NCI-H345 treated with DMSO at 0.1 percent for 48 hours (cell line): Measurements from ENCODE around the gene PARVA.
"Not testable (repeated sequence)": the region's sequence is repeated elsewhere in the genome, so short reads cannot be mapped to it uniquely, and the experiment has no call there.

Experiments used
- DNase-seq: peaks from one replicate; lab custom pipeline; 2025; ENCODE audit not compliant: unreplicated experiment; lab: John Stamatoyannopoulos, UW

PARVA gene

GRCh38 chr11:12496181-12497025 lies 119.0 kb downstream of the PARVA start:
- no peak for DNase-seq

GRCh38 chr11:12497431-12497830 lies 120.1 kb downstream of the PARVA start:
- DNase-seq: no peak

DNA sequence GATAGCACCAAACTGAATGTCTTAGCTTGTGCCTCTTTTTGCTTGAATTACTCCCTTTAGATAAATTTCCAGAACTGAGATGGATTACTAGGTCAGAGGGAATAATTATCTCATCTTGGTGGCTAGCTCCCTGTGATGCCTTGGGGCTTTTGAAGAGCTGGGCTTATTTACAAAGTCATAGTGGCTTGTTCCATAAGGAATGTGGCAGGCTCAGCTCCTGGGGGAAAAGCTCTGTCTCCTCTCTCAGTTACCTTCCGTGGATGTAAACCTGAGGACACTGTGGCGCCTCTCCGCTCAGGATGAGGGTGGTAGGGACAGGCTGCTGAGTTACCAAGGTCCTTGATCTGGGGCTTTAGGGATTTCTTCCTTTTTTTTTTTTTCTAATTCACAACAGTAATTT lies 121.7 kb downstream of the PARVA start:
- DNase-seq: no peak

- no peak for DNase-seq
These were observed 124.7 kb downstream of the PARVA start for GRCh38 chr11:12502046-12502445.

DNA sequence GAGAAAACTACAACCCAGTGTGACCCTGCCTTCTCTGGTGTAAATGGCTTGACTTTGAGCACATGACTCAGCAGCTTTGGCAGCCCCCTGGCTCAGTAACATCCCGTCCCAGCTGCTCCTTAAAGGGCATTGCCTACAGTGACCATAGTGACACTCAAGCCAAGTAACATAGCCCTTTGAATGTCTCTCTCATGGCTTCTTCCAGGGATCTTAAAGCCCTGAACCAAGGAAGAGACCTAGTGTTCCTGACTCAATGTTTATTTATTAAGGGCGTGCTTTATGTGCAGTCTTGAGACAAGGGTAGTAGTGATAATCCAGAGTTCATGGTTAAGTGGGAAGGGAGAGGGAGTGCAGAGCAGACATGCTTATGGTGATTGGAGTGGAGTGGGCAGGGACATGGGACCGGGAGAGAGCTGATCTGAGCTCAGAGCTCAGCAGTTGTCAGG lies 125.7 kb downstream of the PARVA start:
- DNase-seq: no peak

DNA sequence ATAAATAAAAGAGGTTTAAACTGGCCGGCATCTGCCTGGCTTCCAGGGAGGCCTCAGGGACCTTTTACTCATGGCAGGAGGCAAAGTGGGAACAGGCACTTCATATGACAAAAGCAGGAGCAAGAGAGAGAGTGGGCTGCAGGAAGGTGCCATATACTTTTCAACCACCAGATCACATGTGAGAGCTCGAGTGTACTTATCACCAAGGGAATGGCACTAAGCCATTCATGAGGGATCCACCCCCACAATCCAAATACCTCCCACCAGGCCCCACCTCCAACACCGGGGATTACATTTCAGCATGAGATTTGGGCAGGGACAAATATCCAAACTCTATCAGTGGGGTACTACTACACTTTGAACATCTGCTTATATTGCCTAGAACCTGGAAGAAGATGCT lies 126.5 kb downstream of the PARVA start:
- no peak for DNase-seq

- DNase-seq: no peak
These were observed 127.8 kb downstream of the PARVA start for GRCh38 chr11:12505183-12505582.

DNA sequence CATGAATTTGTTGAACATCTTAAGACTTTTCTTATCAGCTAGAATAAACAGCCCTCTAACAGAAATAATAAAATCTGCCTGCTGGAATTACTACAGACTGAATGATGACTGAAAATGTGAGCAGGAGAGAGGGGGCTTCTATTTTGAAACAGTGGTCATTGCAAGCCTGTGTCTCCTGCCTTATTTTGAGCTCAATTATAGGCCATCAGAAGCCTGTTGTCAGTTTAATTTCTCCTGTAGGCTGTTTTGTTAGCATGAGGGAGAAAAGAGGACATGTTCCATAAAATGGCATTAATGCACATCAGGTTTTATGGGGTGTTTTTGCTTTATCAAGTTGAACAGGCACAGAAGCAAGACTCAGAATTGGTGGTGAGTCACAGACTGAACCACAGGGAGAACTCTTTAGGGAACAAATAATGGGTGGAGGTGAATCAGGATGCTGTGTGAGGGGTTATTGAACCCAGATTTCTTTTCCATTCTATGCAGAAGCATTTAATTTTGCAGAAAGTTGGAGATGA lies 129.1 kb downstream of the PARVA start:
- no peak for DNase-seq

DNA sequence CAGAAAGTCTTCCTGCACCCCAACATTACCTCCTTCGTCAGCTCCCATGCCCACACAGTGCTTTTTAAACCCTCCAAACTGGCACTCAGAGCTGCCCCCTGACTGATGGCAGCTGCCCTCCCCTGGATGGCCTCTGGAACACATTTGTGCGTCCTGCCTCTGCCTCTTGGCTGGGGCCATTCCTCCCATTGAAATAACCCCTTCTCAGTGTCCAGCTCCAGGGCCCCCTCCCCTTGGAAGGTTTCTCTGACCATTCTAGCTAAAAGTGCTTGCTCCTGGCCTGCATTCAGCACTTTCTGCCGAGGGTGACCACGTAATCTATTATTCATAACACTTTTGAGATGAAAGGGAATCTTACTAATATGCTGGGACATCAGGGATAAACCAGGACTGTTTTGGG lies 130.0 kb downstream of the PARVA start:
- no peak for DNase-seq

DNA sequence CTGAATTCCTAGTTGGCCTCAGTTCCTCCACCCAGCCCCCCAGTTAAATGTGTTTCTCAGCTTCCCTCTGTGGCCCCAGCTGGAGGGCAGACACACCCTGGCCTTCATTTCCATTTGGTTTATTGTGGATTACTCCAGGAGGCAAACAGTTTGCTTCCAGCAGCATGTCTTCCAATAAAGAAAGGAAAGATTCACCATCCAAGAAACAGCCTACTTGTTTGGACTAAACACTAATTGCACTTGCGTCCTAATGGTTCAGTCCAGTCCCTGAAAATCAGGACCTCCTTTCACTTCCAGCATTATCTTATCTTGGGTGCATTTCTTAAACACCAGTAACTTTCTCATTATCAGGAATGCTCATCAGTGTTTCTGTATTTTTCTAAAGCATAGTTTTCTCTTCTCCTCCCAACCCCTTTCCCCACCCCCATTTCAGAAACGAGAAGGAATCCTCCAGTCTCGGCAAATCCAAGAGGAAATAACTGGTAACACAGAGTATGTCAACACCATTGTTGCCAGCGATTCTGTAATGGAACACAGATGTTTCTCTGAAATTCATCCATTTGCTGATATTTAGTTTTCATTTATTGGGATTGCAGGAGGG lies 130.9 kb downstream of the PARVA start:
- no peak for DNase-seq

- DNase-seq: no peak
These were observed 132.0 kb downstream of the PARVA start for GRCh38 chr11:12509371-12509770.

DNA sequence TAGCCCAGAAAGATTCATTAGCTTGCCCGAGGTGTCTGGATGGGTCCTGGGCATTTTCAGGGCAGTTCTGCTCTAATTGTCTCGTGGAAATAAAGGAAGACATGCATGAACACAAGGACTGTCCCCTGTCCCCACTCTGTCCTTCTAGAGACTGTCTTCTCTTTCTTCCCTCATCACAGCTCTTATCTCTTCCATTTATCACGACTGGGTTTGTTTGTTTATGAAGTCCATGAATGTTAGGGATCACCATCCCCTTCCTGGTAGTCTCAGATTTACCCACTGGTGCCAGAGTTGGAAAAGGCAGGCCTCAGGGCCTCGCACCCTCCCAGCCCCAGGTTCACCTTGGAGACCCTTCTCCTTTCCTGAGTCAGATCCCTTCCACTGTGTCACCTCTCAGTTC lies 134.8 kb downstream of the PARVA start:
- no peak for DNase-seq

- DNase-seq: no peak
These were observed 135.5 kb downstream of the PARVA start for GRCh38 chr11:12512826-12513395.

- no peak for DNase-seq
These were observed 139.2 kb downstream of the PARVA start for GRCh38 chr11:12516387-12517105.

GRCh38 chr11:12517306-12517705 lies 139.9 kb downstream of the PARVA start:
- DNase-seq: no peak

GRCh38 chr11:12517741-12518140 lies 140.4 kb downstream of the PARVA start:
- no peak for DNase-seq

DNA sequence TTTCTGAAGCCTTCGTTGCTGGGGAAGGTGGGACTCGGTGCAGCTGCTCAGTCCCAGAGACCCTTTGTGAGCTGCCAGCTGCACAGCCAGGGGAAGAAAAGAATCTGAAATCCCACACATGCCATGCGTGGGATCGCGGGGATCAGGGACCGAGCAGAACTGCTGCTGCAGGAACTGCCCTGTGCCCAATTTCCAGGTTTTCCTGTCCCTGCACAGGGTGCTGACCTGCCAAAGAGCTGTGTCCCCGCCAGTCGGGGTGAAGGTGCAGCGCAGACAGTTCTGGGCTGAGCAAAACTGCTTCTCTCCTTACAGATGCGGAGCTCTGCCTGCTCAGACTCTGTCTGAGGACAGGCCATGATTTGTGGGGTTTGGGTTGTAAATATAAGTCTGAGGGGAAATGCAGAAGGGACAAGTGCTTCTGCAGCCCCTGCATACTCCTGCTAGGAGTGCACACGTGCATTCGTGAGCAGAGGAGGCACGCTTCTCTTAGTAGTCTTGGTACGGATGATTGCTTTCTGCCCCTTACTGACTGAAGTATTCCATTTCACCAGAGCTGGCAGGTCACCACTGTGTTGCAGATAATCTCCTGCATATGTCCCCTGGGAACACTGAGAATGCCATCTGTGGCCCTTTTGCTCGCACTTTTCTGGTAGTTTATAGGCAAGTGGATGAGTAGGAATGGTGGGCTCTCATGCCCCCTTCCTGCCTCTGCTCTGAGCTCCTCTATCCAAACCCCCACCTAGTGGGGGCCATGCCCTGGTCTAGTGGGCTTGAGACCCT lies 141.4 kb downstream of the PARVA start:
- no peak for DNase-seq

DNA sequence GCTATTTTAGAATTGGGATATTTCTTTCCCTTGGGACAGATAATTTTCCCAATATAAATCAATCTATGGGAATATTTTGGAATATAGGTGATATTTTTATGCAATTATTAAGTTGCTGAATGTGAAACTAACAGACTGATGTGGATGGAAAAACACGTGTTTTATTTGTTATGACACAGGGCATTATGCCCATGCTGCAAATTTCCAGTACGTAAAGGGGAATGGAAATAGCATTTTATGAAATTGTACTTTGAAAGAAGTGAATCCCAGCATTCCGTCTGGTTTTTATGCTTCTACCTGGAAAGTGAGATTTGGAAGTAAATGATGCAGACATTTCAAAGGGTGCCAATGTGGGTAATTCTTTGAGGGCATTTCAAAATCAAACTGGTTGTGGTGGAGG lies 142.7 kb downstream of the PARVA start:
- DNase-seq: no peak

GRCh38 chr11:12520576-12520975 lies 143.2 kb downstream of the PARVA start:
- DNase-seq: not testable (repeated sequence)

DNA sequence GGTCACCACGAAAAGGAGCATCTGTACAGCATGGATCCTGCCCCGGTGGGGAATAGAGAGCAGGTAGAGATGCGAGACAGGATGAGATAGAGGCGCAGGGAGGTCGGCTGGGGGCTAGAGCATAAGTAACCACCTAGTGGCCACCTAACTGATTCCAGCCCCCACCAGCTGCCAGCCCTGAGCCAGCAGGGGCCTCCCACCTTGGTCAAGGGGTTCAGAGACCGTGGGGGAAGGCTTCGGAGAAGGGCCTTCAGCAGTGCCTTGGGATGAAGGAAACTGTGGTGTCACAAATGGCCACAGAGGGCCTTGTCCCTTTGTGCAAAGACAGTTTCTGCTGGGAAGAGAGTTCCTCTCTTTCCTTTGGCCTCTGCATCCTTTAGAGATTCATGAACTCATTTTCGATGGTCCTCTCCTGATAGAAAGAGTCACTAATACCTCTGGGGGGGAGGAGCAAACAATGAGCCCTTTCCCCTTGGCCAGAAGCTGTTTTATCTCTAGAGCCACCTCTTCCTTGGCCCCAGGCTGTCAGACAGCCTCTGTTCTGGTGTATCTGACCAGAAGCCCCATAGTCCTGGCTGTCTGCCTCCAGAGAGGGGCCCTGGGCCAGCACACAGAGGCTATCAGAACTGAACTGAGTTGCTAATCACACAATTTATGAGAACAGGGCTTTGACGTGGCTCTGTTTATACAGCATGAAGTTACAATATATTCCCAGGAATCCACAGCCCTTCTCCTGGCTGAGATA lies 146.0 kb downstream of the PARVA start:
- DNase-seq: no peak
